Endothelial cell of umbilical vein (primary cell): ENCODE data around the gene PPAN.

Experiments
- EZH2 ChIP-seq: IDR thresholded peaks from 2 replicates; pipeline ENCODE4 v1.6.1; 2012; ENCODE audit warnings: borderline replicate concordance, low read depth, mild to moderate bottlenecking, moderate library complexity, low read length, inconsistent platforms; ENCODE audit not compliant: severe bottlenecking
- GATA2 ChIP-seq: IDR thresholded peaks from 2 replicates; pipeline ENCODE4 v1.7.0; 2011; ENCODE audit warnings: low read depth, mild to moderate bottlenecking, moderate library complexity, mixed read lengths, low read length; ENCODE audit not compliant: insufficient read length, insufficient read depth
- JUN ChIP-seq: IDR thresholded peaks from 2 replicates; pipeline ENCODE4 v1.6.1; 2011; ENCODE audit warnings: borderline replicate concordance, low read depth; ENCODE audit not compliant: insufficient read length, insufficient read depth
- MYC ChIP-seq: IDR thresholded peaks from one replicate; pipeline ENCODE4 v1.6.1; 2011; ENCODE audit warnings: mild to moderate bottlenecking, low read depth, low read length
- POLR2A ChIP-seq: IDR thresholded peaks from 2 replicates; pipeline ENCODE4 v1.6.1; 2012; ENCODE audit warnings: low read depth, mild to moderate bottlenecking, control low read depth, low read length
- POLR2AphosphoS5 ChIP-seq: IDR thresholded peaks from 2 replicates; pipeline ENCODE4 v1.6.1; 2012; ENCODE audit warnings: low read depth, mild to moderate bottlenecking, control low read depth, low read length, moderate library complexity; ENCODE audit not compliant: insufficient read depth
- TF ChIP-seq, protein P1 (sequence below), 2 donors: IDR thresholded peaks; 1 replicate in 1 of 2; 2 replicates in 1 of 2; pipeline ENCODE4 v1.5.1; 2011; ENCODE audit warnings: low read length in 2 of 2, mild to moderate bottlenecking in 2 of 2, moderate library complexity in 2 of 2, control low read depth in 1 of 2, inconsistent platforms in 1 of 2, low read depth in 1 of 2; ENCODE audit not compliant: insufficient read depth in 1 of 2; ENCODE audit errors: extremely low read depth in 1 of 2

DNA sequence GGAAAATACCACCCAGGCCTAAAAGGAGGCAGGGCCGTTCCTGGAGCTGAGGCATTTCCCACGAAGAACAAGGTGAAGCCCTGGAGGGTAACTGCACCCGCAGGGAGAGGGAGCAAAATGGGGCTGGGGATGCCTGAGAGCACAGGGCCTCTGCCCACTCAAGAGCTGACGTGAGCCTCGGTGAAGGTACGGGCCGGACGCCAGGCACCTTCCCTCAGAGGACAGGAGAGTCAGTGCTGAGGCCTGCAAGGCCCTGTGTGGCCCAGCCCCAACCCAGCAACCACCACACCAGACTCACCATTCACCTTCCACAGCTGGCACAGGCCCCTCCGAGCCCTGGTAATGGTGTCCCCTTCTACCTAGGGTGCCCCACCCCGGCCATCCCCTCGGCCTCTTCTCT, 52.3 kb downstream of the PPAN start:
- no peak for TF ChIP-seq POLR2A
- TF ChIP-seq, protein P1, sequence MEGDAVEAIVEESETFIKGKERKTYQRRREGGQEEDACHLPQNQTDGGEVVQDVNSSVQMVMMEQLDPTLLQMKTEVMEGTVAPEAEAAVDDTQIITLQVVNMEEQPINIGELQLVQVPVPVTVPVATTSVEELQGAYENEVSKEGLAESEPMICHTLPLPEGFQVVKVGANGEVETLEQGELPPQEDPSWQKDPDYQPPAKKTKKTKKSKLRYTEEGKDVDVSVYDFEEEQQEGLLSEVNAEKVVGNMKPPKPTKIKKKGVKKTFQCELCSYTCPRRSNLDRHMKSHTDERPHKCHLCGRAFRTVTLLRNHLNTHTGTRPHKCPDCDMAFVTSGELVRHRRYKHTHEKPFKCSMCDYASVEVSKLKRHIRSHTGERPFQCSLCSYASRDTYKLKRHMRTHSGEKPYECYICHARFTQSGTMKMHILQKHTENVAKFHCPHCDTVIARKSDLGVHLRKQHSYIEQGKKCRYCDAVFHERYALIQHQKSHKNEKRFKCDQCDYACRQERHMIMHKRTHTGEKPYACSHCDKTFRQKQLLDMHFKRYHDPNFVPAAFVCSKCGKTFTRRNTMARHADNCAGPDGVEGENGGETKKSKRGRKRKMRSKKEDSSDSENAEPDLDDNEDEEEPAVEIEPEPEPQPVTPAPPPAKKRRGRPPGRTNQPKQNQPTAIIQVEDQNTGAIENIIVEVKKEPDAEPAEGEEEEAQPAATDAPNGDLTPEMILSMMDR (IDR thresholded peaks at IDR 0.05; ENCODE audit: extremely low read depth in 1 of 2, insufficient read depth in 1 of 2, low read depth in 1 of 2, low read length in 2 of 2), result no peak
- no peak for TF ChIP-seq EZH2
- TF ChIP-seq POLR2AphosphoS5, result no peak
- no peak for TF ChIP-seq MYC
- no peak for TF ChIP-seq JUN
- no peak for TF ChIP-seq GATA2
